ENCODE data around the gene EZR. TPM values are rescaled to one million over a fixed set of nuclear protein-coding genes. Genes with fewer than 3 reads are reported as not detected.

Gene EZR
- total and polyA plus RNA-seq, 2 of the 13 experiments (the other 11 are each of a cell fraction or from before 2014, with no cell fraction given): 34.7 to 60.3 TPM

DNA sequence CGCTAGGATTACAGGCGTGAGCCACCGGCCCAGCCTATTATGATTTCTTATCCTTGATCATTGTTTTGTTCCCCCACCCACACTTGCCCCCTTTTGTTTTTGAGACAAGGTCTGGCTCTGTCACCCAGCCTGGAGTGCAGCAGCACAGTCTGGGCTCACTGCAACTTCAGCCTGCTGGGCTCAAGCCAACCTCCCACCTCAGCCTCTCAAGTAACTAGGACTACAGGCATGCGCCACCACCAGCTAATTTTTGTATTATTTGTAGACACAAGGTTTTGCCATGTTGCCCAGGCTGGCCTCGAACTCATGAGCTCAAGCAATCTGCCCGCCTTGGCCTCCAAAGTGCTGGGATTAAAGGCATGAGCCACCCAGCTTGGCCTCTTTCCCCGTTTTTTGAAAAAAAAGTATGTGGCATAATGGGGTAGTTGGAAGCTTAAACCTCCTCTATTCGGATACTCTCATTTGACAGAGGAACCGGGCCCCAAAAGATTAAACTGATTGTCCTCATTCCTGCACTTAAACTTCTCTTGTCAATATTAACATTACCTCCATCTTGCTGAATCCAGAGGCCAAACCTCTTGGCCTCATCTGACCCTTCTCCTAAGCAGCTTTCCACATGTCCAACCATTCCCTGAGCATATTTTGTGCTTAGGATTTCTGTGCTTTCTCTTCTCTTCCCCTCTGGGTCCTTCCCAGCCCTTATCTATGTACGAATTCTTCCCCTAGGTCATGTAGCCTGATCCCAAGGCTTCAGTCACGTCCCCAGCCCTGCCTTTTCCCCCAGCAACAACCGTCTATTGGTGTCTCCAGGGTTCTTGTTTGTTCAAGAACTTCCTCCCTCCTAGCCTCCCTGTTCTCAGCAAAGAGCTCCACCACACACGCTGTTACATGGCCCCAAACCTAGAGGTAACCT is 6.1 kb upstream of the EZR start (continued):
- TF ChIP-seq, protein P1, sequence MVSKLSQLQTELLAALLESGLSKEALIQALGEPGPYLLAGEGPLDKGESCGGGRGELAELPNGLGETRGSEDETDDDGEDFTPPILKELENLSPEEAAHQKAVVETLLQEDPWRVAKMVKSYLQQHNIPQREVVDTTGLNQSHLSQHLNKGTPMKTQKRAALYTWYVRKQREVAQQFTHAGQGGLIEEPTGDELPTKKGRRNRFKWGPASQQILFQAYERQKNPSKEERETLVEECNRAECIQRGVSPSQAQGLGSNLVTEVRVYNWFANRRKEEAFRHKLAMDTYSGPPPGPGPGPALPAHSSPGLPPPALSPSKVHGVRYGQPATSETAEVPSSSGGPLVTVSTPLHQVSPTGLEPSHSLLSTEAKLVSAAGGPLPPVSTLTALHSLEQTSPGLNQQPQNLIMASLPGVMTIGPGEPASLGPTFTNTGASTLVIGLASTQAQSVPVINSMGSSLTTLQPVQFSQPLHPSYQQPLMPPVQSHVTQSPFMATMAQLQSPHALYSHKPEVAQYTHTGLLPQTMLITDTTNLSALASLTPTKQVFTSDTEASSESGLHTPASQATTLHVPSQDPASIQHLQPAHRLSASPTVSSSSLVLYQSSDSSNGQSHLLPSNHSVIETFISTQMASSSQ (IDR thresholded peaks at IDR 0.05; ENCODE audit: low read depth): no peak
- TF ChIP-seq, protein P1 (CRISPR knock-in tag; IDR thresholded peaks at IDR 0.05; ENCODE audit: borderline replicate concordance): no peak
- TF ChIP-seq NFKBIZ (CRISPR knock-in tag; IDR thresholded peaks at IDR 0.05) (no peak), AKAP8 (CRISPR knock-in tag; IDR thresholded peaks at IDR 0.05) (no peak), ESRRA (CRISPR knock-in tag; IDR thresholded peaks at IDR 0.05; ENCODE audit: low read depth) (no peak), TMF1 (CRISPR knock-in tag; IDR thresholded peaks at IDR 0.05; ENCODE audit: low read depth) (no peak), ZNF678 (CRISPR knock-in tag; IDR thresholded peaks at IDR 0.05) (no peak), ZNF615 (CRISPR knock-in tag; IDR thresholded peaks at IDR 0.05; ENCODE audit: borderline replicate concordance) (0 out of 2 replicates have a peak, but pooled peaks have one; percentile 8), RFX5 (IDR thresholded peaks at IDR 0.05; ENCODE audit: low read depth, low read length) (peak; percentile 78), ZNF326 (CRISPR knock-in tag; IDR thresholded peaks at IDR 0.05; ENCODE audit: borderline replicate concordance) (no peak)
- TF ChIP-seq, protein P2, sequence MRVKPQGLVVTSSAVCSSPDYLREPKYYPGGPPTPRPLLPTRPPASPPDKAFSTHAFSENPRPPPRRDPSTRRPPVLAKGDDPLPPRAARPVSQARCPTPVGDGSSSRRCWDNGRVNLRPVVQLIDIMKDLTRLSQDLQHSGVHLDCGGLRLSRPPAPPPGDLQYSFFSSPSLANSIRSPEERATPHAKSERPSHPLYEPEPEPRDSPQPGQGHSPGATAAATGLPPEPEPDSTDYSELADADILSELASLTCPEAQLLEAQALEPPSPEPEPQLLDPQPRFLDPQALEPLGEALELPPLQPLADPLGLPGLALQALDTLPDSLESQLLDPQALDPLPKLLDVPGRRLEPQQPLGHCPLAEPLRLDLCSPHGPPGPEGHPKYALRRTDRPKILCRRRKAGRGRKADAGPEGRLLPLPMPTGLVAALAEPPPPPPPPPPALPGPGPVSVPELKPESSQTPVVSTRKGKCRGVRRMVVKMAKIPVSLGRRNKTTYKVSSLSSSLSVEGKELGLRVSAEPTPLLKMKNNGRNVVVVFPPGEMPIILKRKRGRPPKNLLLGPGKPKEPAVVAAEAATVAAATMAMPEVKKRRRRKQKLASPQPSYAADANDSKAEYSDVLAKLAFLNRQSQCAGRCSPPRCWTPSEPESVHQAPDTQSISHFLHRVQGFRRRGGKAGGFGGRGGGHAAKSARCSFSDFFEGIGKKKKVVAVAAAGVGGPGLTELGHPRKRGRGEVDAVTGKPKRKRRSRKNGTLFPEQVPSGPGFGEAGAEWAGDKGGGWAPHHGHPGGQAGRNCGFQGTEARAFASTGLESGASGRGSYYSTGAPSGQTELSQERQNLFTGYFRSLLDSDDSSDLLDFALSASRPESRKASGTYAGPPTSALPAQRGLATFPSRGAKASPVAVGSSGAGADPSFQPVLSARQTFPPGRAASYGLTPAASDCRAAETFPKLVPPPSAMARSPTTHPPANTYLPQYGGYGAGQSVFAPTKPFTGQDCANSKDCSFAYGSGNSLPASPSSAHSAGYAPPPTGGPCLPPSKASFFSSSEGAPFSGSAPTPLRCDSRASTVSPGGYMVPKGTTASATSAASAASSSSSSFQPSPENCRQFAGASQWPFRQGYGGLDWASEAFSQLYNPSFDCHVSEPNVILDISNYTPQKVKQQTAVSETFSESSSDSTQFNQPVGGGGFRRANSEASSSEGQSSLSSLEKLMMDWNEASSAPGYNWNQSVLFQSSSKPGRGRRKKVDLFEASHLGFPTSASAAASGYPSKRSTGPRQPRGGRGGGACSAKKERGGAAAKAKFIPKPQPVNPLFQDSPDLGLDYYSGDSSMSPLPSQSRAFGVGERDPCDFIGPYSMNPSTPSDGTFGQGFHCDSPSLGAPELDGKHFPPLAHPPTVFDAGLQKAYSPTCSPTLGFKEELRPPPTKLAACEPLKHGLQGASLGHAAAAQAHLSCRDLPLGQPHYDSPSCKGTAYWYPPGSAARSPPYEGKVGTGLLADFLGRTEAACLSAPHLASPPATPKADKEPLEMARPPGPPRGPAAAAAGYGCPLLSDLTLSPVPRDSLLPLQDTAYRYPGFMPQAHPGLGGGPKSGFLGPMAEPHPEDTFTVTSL (CRISPR knock-in tag; IDR thresholded peaks at IDR 0.05; ENCODE audit: borderline replicate concordance): no peak
- TF ChIP-seq, protein P3, sequence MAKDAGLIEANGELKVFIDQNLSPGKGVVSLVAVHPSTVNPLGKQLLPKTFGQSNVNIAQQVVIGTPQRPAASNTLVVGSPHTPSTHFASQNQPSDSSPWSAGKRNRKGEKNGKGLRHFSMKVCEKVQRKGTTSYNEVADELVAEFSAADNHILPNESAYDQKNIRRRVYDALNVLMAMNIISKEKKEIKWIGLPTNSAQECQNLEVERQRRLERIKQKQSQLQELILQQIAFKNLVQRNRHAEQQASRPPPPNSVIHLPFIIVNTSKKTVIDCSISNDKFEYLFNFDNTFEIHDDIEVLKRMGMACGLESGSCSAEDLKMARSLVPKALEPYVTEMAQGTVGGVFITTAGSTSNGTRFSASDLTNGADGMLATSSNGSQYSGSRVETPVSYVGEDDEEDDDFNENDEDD (CRISPR knock-in tag; IDR thresholded peaks at IDR 0.05; ENCODE audit: borderline replicate concordance): no peak
- TF ChIP-seq, protein P4, sequence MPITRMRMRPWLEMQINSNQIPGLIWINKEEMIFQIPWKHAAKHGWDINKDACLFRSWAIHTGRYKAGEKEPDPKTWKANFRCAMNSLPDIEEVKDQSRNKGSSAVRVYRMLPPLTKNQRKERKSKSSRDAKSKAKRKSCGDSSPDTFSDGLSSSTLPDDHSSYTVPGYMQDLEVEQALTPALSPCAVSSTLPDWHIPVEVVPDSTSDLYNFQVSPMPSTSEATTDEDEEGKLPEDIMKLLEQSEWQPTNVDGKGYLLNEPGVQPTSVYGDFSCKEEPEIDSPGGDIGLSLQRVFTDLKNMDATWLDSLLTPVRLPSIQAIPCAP (CRISPR knock-in tag; IDR thresholded peaks at IDR 0.05; ENCODE audit: low read depth): no peak
- TF ChIP-seq, protein P5, sequence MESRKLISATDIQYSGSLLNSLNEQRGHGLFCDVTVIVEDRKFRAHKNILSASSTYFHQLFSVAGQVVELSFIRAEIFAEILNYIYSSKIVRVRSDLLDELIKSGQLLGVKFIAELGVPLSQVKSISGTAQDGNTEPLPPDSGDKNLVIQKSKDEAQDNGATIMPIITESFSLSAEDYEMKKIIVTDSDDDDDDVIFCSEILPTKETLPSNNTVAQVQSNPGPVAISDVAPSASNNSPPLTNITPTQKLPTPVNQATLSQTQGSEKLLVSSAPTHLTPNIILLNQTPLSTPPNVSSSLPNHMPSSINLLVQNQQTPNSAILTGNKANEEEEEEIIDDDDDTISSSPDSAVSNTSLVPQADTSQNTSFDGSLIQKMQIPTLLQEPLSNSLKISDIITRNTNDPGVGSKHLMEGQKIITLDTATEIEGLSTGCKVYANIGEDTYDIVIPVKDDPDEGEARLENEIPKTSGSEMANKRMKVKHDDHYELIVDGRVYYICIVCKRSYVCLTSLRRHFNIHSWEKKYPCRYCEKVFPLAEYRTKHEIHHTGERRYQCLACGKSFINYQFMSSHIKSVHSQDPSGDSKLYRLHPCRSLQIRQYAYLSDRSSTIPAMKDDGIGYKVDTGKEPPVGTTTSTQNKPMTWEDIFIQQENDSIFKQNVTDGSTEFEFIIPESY (CRISPR knock-in tag; IDR thresholded peaks at IDR 0.05): no peak
